DOHH2 (cell line): Measurements from ENCODE around the gene SGTB.

Experiments used
- CTCF ChIP-seq: fragments of 200-600 bp; sonication (generic); IDR thresholded peaks from one replicate; pipeline ENCODE4 v1.5.1; 2014; ENCODE audit warnings: antibody characterized with exemption, mild to moderate bottlenecking, low read depth, low read length; ENCODE audit not compliant: poor library complexity, severe bottlenecking
- EZH2phosphoT487 ChIP-seq: fragments of 200-600 bp; sonication (generic); IDR thresholded peaks from 2 replicates; pipeline ENCODE4 v1.6.1; 2017; ENCODE audit warnings: borderline replicate concordance, mild to moderate bottlenecking, antibody characterized with exemption, low read length, moderate library complexity, mixed read lengths

DNA sequence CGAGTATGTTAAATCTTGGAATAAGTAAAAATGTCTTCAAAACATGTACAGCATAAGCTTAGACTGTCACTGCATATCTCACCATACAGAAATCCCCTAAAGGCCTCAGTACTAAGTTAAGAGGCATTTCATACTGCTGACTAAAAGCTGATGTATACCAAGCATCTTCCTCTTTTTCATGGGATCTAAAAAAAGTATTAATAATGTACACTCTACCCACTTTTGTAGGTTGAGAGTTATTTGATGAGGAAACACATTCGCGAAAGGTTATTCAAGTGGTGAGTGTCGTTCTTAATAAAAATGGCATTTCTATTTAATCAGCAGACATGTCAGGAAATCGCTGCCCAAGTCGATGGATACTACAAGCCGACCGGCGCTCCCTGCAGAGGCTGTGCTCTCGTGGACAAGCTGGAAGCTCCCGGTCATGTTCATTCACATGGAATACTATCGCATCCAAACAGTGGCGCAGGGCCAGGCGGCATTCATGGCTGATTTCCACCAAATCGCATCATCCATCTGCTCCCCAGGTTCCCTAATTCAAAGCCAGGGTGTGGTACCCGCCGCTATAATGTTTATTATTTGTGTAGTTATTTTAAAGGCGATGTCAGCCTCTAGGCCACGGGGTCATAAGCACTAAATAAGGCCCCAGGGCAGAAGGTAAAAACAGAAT is 724 bp downstream of the SGTB start:
- TF ChIP-seq EZH2phosphoT487 (no peak), CTCF (no peak)
